SU-DHL-6 (cell line): Measurements from ENCODE around the gene KIZ.

Experiments used
- EZH2phosphoT487 ChIP-seq: fragments of 200-600 bp; sonication (generic), shearing (Covaris generic); conservative IDR thresholded peaks from 2 replicates; pipeline ENCODE4 v1.6.1; 2018; ENCODE audit warnings: mild to moderate bottlenecking, antibody characterized with exemption, low read length, moderate library complexity, mixed read lengths
- TF ChIP-seq, protein P1 (sequence below): fragments of 200-600 bp; sonication (generic); IDR thresholded peaks from one replicate; pipeline ENCODE4 v1.5.1; 2017; ENCODE audit warnings: antibody characterized with exemption, mild to moderate bottlenecking, low read length, moderate library complexity; ENCODE audit not compliant: insufficient read depth, poor library complexity, severe bottlenecking

- TF ChIP-seq, protein P1, sequence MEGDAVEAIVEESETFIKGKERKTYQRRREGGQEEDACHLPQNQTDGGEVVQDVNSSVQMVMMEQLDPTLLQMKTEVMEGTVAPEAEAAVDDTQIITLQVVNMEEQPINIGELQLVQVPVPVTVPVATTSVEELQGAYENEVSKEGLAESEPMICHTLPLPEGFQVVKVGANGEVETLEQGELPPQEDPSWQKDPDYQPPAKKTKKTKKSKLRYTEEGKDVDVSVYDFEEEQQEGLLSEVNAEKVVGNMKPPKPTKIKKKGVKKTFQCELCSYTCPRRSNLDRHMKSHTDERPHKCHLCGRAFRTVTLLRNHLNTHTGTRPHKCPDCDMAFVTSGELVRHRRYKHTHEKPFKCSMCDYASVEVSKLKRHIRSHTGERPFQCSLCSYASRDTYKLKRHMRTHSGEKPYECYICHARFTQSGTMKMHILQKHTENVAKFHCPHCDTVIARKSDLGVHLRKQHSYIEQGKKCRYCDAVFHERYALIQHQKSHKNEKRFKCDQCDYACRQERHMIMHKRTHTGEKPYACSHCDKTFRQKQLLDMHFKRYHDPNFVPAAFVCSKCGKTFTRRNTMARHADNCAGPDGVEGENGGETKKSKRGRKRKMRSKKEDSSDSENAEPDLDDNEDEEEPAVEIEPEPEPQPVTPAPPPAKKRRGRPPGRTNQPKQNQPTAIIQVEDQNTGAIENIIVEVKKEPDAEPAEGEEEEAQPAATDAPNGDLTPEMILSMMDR: no peak
- TF ChIP-seq EZH2phosphoT487: no peak
These were observed 46.7 kb downstream of the KIZ start for GRCh38 chr20:21172626-21173025.
